ENCODE data around the gene GLI3.

The GLI3 gene

DNA sequence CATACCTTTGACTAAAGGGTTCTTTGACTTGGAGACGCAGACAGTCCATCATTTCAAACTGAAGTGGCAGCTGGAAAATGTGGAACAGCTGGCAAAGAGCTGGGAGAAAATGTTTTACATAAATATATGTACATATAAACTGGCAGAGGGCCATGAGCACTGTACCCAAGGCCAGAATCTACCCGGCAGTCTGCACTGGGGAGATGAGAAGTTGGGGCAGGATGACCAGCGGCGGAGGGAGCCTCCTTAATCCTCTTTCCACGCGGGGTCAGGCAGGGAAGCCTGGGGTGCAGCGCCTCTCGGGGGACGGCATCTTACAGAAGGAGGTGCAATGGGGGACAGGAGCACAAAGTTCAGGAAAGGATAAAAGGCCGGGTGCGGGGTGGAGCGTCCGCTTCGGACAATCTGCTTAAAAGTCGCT, 1.3 kb downstream of the GLI3 start:
- no peak for DNase-seq

GRCh38 chr7:42234736-42235135, 2.3 kb downstream of the GLI3 start:
- DNase-seq, result no peak

DNA sequence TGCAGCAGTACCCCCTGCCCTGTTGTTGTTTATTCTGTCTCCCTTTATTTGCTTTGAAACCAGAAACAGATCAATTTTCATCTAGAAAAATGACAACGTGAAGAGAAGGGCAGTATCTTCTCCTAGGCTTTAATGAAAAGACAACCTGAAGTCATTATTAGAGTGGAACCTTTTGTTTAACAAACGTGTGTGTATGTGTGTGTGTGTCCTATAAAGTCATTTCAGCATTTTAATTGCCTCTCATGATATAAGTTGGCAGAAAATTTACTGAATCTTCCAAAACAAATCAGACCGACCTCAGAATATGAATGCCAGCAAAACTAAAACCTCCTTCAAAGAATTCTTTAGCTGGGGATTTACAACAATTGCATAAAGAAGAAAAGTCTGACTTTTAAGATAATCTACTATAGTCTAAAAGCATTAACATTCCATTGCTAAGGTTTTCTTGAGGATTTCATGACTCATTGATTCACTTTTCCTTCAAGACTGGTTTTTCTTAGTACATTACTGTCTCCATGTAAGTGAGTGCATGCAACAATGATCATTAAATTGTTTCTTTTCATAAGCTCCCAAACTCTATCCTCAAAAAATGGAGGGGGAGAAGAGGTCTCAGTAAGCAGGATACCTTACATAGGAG, 3.2 kb downstream of the GLI3 start:
- DNase-seq, result no peak

DNA sequence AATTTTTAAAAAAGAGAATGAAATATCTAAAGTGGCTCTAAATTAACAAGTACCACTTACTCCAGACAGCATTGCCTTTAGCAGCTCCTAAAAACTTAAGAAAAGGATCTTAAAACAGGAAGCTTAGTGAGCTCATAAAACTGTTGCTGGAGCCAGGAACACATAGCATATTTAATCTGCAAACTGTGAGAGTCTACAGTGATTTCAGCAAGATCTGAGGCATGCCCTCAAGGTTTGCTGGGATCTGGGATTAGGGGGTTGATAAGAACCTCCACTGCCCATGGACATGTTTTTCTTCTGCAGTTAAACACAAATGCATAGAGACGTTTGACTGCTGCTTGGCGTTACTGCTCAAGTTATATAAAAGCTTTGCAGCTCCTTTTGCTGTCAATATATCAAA, 3.8 kb downstream of the GLI3 start:
- DNase-seq, result no peak

GRCh38 chr7:42232275-42232674, 4.7 kb downstream of the GLI3 start:
- DNase-seq, result no peak

GRCh38 chr7:42231043-42231787, 5.8 kb downstream of the GLI3 start:
- no peak for DNase-seq

DNA sequence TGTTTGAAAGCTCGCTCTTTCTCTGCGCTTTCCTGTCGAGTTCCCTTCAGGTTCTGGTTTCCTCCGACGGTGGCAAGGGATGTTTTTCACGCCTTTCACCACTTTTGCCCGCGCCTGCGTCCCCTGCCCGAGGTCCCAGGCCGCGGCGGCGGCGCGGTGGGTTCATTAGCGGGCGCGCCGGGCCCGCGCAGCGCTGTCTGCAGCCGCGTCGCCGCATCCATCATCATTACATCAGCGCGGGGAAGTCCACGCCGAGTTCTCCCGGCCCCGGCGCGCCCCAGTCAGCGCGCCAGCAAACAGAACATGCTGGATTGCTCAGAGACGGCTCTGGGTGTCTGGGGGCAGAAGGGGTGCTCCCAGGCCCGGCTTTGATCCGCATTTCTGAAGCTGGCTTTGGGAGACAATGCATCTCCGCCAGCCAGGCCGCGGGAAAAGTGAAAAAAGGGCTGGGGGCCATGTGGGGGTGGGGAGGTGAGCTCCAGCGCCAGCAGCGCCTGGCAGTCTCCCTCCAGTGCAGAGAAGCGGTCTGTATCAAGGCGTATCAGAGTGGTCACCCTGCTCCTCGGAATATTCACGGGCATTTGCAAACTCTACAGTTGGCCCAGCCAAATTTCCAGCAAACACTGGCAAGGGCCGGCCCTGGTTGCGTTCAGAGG, 8.9 kb downstream of the GLI3 start:
- DNase-seq, result no peak

- no peak for DNase-seq
Measured at GRCh38 chr7:42227541-42227935, 9.5 kb downstream of the GLI3 start.

- no peak for DNase-seq
Measured at GRCh38 chr7:42227021-42227420, 10.0 kb downstream of the GLI3 start.

- DNase-seq, result no peak
Measured at GRCh38 chr7:42226354-42226941, 10.6 kb downstream of the GLI3 start.

DNA sequence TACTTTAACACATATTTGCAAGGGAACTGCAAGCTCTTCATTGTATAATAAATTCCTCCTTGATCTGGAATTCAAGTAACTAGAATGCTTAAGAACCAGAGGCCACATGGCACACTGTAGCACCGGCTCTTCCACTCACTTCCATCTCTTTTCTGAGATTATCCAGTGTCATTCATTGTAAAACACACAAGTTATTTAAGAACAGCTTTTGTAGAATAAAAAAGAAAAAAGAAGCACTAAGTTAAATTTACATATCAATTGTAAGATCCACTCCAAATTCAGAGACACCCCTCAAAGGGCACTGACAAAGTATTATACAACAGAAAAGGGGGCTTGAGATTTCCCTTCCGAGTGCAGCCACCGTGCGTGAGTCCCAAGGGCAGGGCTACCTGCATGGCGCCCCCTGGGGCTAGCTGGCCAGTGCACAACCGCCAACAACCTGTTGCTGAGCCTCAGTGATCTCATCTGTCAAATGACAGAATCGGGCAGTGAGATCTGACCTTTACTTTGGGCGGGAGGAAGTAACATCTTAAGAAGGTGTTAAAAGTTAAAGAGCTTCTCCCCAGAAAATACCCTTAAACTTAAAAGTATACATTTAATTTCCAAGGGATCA, 12.5 kb downstream of the GLI3 start:
- DNase-seq, result no peak

GRCh38 chr7:42222891-42223290, 14.1 kb downstream of the GLI3 start:
- DNase-seq, result no peak

GRCh38 chr7:42222125-42222524, 14.9 kb downstream of the GLI3 start:
- no peak for DNase-seq

DNA sequence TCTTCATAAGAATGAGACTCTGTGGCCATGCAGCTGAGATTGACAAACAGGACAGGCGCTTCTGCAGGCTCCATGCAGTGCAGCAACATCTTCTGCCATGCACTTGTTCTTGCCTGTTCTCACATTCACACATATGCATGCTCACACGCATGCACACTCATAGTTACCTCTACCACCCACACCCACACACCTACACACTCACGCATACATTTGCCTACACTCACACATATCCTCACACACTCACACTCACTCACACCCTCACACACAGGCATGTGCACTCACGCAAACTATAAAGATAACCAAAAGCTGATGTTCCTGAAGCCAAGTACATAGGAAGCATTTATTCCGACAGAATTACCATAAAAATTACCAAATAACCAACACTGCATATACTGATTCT, 15.7 kb downstream of the GLI3 start:
- no peak for DNase-seq

- DNase-seq, result no peak
Measured at GRCh38 chr7:42219447-42219846, 17.6 kb downstream of the GLI3 start.

- no peak for DNase-seq
Measured at GRCh38 chr7:42218248-42218647, 18.8 kb downstream of the GLI3 start.

GRCh38 chr7:42217548-42217947, 19.5 kb downstream of the GLI3 start:
- DNase-seq, result no peak

DNA sequence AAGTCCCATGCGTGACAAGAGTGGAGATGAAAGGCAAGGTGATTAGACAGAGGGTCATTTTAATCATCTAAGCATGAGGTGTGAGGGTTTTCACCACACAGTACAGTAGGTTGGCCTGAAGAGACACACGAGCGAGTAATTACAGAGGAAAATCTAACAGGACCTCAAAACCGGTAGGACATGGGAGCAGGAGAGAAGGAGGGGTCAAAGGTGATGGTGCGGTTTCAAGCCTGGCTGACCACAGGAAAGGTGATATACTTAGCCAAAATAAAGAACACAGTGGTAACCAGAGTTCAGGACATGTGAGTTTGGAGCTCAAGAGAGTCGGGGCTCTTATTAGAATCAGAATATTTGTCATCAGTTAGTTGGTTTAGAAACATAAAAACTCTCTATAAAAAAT, 20.0 kb downstream of the GLI3 start:
- no peak for DNase-seq

DNA sequence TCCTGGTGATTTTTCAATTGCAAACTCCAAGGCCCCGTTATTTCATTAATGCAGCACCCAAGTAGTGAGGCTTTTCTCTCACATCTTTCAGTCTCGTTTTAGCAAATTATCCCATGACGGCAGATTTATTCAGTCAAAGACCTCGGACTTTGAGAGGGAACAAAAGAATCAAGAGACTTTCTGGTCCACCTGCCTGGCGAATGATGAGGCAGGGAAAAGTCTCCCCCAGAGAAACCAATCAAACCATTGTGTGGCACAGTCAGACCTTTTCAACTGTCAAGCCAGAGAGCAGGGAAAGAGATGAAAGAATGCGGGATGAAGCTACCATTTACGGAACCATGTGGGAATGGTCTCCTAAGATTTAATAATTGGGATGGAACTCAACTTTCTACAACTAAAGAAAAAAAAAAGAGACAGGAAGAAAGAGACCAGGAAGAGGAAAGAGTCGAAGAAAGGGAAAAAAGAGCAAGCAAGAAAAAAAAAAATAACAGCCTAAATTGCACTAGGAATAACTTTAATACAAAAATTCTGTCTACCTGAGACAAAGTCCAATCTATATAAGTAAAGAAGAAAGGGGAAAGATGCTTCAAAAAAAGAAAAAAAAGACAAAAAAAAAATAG, 22.8 kb downstream of the GLI3 start:
- DNase-seq, result no peak

GRCh38 chr7:42213093-42213492, 23.9 kb downstream of the GLI3 start:
- DNase-seq, result no peak

DNA sequence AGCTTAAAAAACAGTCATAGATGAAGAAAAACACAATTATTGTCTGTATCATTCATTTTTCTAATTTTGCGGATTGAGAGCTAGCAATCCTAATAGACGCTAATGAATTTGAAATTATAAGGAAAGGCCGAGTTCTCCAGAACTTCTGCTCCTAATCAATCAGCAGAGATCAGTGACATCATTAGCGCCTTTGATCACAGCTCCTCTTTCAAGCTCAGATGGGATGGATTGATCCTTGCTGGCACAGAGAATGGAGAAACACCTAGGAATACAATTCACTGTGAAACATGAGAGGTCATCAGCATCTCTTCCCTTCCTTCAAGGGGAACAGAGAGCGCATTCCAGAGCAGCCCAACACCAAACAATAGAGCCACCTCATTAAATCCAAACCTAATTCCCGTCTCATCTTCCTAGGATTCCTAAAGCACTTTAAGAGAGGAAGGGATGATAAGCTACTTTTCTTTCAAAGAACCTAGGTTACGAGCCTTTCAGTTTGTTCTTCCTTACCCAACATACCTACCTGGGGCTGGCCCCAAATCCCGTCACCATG, 24.4 kb downstream of the GLI3 start:
- DNase-seq, result no peak

DNA sequence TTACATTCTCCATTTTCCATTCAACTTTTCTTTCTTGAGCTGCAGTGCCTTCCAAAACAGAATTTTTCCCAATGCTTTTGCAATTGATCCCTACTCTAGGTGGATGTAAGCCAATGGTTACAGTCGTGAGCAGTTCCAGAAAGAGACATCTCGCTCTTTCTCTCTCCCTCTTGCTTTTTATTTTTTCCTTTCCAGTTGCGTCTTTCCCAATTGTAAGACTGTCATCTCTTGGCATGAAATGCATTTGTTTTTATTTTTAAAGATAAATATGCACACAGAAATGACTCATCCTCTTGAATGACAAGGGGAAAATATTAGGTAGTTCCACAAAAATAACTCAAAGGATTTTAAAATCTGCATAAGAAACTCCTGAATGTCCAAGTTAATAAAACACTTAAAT, 25.1 kb downstream of the GLI3 start:
- DNase-seq, result no peak

DNA sequence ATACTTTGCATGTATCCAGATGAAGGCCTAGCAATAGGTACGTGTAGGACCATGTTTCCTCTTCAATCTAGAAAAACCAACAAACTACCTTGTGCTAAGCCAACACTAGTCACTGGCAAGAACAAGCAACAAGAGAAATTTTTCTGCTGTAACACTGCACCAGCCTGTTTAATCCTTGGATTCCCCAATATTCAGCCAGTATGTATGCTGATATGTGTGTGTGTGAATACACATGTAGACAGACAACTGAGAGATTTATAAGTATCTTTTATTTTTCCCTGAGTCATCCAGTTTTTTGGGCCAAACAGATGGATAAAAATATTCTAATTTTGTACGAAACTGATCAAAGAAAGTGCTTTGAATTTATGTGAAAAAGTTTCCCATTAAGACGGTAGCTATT, 26.2 kb downstream of the GLI3 start:
- no peak for DNase-seq

Data from NCI-H2227 treated with DMSO at 0.1 percent for 48 hours (cell line).